Activated T-cell treated with anti-CD3 and anti-CD28 coated beads, Interleukin-2, amount 50 U/mL, for 4 hours (primary cell): ENCODE data around the gene SF3B6. TPM values are rescaled to one million over a fixed set of nuclear protein-coding genes. Genes with fewer than 3 reads are reported as not detected.
"Not testable (repeated sequence)": the region's sequence is repeated elsewhere in the genome, so short reads cannot be mapped to it uniquely, and the experiment has no call there.

Experiments
- ATAC-seq, 2 donors: fragments of 200-7000 bp; cut with Tn5 transposase; one replicate each; pipeline ENCODE4 v1.10.0; 2021
- DNase-seq: peaks from one replicate; pipeline ENCODE4 v3.0.0-alpha.2; 2020
- H3K27me3 Mint-ChIP-seq: one replicate; pipeline ENCODE4 v1.8.0; 2021; ENCODE audit warnings: low read depth, mixed read lengths
- H3K36me3 Mint-ChIP-seq: one replicate; pipeline ENCODE4 v1.8.0; 2022; ENCODE audit warnings: mixed read lengths; ENCODE audit not compliant: insufficient read depth
- H3K4me1 Mint-ChIP-seq: one replicate; pipeline ENCODE4 v1.8.0; 2021; ENCODE audit warnings: low read depth, mixed read lengths
- H3K4me3 Mint-ChIP-seq: one replicate; pipeline ENCODE4 v1.8.0; 2021; ENCODE audit warnings: mild to moderate bottlenecking, moderate library complexity, mixed read lengths
- H3K9me3 Mint-ChIP-seq: one replicate; pipeline ENCODE4 v1.8.0; 2021; ENCODE audit warnings: mixed read lengths
- total RNA-seq, 3 donors: library from RNA; stranded (reverse); gene quantifications; one replicate each; pipeline ENCODE4 v1.2.1, GENCODE V29; 2021

SF3B6 gene
- total RNA-seq, 3 donors from 2014 or later = 146 to 159 (median 147) TPM

- Mint-ChIP-seq H3K36me3 (peaks cover 6% of the 10 kb centered on the region), H3K4me3 (no peak overlapping the region), H3K9me3 (peaks cover 39% of the 10 kb centered on the region), H3K27me3 (no peaks in the 10 kb centered on the region), H3K4me1 (no peaks in the 10 kb centered on the region)
- ATAC-seq = no peak
- no peak for DNase-seq
These were observed 29.7 kb upstream of the SF3B6 start for GRCh38 chr2:24105816-24106215.

DNA sequence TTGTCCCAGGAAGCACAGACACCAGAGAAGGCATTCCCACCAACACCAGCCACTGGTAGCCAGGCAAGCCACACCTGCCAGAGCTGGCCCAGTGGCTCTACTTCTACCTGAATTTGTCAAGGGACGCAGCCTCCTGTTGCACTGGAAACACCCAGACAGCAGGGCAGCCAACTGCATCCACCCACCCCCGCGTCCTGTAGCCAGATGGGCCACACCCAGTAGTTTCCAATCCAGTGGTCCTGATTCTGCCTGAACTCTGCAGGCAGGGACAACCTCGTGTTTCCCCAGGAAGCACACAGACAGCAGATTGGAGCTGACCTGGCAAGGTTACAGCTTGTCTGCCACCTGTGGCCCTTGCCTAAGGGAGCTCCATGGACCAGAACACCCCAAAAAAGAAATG, 28.8 kb upstream of the SF3B6 start:
- Mint-ChIP-seq H3K4me3 (no peak overlapping the region), H3K4me1 (no peaks in the 10 kb centered on the region), H3K27me3 (no peaks in the 10 kb centered on the region), H3K9me3 (peaks cover 38% of the 10 kb centered on the region), H3K36me3 (peaks cover 9% of the 10 kb centered on the region)
- DNase-seq = no peak
- no peak for ATAC-seq

DNA sequence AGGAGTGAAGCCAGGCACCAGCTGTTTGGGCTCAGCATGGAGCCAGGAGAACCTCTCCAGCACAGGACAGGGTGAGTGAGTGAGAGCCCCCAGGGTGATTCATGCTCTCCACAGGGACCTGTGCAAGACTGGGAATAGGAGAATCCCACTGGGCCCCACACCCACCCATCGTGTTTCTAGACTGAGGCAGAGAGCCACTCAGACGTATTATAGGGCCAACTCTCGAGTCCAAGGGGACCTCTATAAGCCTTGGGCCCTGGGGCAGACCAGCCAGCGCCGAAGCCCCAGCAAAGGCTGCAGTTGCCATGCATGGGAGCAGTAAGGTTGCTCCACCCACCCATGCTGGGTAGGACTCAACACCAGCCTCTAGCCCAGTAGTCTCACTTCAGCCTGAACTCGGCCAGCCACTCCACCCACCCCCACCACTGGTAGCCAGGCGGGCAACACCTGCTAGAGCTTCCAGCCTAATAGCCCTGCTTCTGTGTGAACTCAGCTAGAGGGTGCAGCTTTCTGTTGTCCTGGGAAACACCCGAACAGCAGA, 28.1 kb upstream of the SF3B6 start:
- DNase-seq = no peak
- Mint-ChIP-seq H3K36me3 (peaks cover 11% of the 10 kb centered on the region), H3K4me1 (no peaks in the 10 kb centered on the region), H3K9me3 (peaks cover 31% of the 10 kb centered on the region), H3K4me3 (no peak overlapping the region), H3K27me3 (no peaks in the 10 kb centered on the region)
- no peak for ATAC-seq

GRCh38 chr2:24102677-24103076, 26.6 kb upstream of the SF3B6 start:
- H3K4me1 Mint-ChIP-seq = no peaks in the 10 kb centered on the region
- H3K9me3 Mint-ChIP-seq = peaks cover 20% of the 10 kb centered on the region
- ATAC-seq (no peak), DNase-seq (no peak)
- no peaks in the 10 kb centered on the region for H3K27me3 Mint-ChIP-seq
- peaks cover 17% of the 10 kb centered on the region for H3K36me3 Mint-ChIP-seq
- no peak overlapping the region for H3K4me3 Mint-ChIP-seq

DNA sequence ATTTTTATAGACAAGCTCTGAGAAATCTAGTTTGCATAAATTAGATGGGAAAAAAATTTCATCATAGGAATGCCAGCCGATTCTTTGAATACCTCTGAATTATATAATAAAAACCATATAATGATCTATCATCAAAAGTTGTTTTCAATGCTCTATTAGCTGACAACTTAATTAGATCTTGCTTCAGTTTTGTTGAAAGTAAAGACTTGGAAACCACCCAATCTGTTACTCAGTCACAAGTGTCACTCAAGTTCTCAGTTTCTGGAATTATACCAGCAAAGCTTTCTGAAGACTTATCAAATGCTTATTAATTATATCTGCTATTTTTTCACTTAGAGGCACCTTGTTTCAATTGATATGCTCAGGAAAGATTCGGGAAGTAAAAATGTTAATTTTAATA, 25.9 kb upstream of the SF3B6 start:
- Mint-ChIP-seq H3K27me3 (no peaks in the 10 kb centered on the region), H3K36me3 (peaks cover 17% of the 10 kb centered on the region), H3K4me3 (no peak overlapping the region), H3K9me3 (peaks cover 14% of the 10 kb centered on the region), H3K4me1 (no peaks in the 10 kb centered on the region)
- ATAC-seq (no peak), DNase-seq (no peak)

- not testable (repeated sequence) for H3K9me3 Mint-ChIP-seq, DNase-seq, H3K4me3 Mint-ChIP-seq, H3K4me1 Mint-ChIP-seq, ATAC-seq, H3K27me3 Mint-ChIP-seq
- peaks cover 24% of the 10 kb centered on the region for H3K36me3 Mint-ChIP-seq
These were observed 24.6 kb upstream of the SF3B6 start for GRCh38 chr2:24100732-24101131.

DNA sequence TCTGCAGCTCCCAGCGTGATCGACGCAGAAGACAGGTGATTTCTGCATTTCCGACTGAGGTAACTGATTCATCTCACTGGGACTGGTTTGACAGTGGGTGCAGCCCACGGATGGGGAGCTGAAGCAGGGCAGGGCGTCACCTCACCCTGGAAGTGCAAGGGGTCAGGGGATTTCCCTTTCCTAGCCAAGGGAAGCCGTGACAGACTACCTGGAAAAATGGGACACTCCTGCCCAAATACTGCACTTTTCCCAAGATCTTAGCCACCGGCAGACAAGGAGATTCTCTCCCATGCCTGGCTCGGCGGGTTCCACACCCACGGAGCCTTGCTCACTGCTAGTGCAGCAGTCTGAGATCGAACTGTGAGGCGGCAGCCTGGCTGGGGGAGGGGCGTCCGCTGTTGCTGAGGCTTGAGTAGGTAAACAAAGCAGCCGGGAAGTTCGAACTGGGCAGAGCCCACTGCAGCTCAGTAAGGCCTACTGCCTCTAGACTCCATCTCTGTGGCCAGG, 19.1 kb upstream of the SF3B6 start:
- not testable (repeated sequence) for H3K27me3 Mint-ChIP-seq, ATAC-seq, H3K9me3 Mint-ChIP-seq, H3K4me1 Mint-ChIP-seq, DNase-seq, H3K4me3 Mint-ChIP-seq
- peaks cover 18% of the 10 kb centered on the region for H3K36me3 Mint-ChIP-seq

GRCh38 chr2:24093270-24093669, 17.1 kb upstream of the SF3B6 start:
- not testable (repeated sequence) for DNase-seq, H3K4me3 Mint-ChIP-seq, ATAC-seq, H3K9me3 Mint-ChIP-seq, H3K27me3 Mint-ChIP-seq, H3K4me1 Mint-ChIP-seq
- H3K36me3 Mint-ChIP-seq = peaks cover 15% of the 10 kb centered on the region

GRCh38 chr2:24088821-24089359, 12.8 kb upstream of the SF3B6 start:
- Mint-ChIP-seq H3K9me3 (no peaks in the 10 kb centered on the region), H3K4me1 (peaks cover 10% of the 10 kb centered on the region), H3K36me3 (peaks cover 3% of the 10 kb centered on the region), H3K27me3 (no peaks in the 10 kb centered on the region), H3K4me3 (no peak overlapping the region)
- ATAC-seq (no peak), DNase-seq (no peak)

DNA sequence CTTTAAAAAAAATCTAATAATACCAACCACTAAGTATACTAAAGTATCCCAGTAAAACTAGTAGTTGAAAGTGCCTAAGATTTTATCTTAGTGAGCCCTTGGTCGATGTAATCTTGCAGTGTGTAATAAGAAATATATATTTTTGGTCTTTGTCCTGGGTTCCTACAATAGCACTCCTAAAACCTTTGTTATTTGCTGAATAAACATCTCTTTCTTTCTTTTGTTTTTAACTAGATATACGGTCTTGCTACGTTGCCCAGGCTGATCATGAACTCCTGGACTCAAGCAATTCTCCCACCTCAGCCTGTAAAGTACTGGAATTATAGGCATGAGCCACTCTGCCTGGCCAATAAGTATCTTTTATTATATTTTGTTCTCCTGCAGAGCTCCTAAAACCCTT, 10.9 kb upstream of the SF3B6 start:
- peaks cover 14% of the 10 kb centered on the region for H3K4me1 Mint-ChIP-seq
- no peak overlapping the region for H3K4me3 Mint-ChIP-seq
- no peaks in the 10 kb centered on the region for H3K9me3 Mint-ChIP-seq
- H3K36me3 Mint-ChIP-seq = peaks cover 2% of the 10 kb centered on the region
- DNase-seq = no peak
- ATAC-seq = no peak
- no peaks in the 10 kb centered on the region for H3K27me3 Mint-ChIP-seq

- DNase-seq (no peak), ATAC-seq (no peak)
- Mint-ChIP-seq H3K4me1 (peaks cover 14% of the 10 kb centered on the region), H3K27me3 (no peaks in the 10 kb centered on the region), H3K4me3 (peak overlapping the region; percentile 35), H3K9me3 (no peaks in the 10 kb centered on the region), H3K36me3 (peaks cover 2% of the 10 kb centered on the region)
These were observed 10.1 kb upstream of the SF3B6 start for GRCh38 chr2:24086241-24086640.

DNA sequence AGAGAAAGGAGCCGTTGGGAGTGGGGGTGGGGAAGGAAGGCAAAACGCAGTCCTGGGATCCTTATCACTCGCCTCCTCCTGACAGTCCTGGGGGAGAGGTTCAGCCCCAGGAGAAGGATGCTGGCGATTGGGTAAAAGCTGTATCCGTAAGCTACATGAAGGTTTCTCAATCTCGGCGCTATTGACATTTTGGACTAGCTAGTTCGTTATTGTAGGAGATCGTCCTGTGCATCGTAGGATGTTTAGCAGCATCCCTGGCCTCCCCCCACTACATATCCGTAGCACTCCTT, 9.0 kb upstream of the SF3B6 start:
- H3K27me3 Mint-ChIP-seq = no peaks in the 10 kb centered on the region
- peak overlapping the region; percentile 83 for H3K4me3 Mint-ChIP-seq
- peaks cover 14% of the 10 kb centered on the region for H3K4me1 Mint-ChIP-seq
- ATAC-seq (no peak), DNase-seq (no peak)
- H3K9me3 Mint-ChIP-seq = no peaks in the 10 kb centered on the region
- peaks cover 2% of the 10 kb centered on the region for H3K36me3 Mint-ChIP-seq

DNA sequence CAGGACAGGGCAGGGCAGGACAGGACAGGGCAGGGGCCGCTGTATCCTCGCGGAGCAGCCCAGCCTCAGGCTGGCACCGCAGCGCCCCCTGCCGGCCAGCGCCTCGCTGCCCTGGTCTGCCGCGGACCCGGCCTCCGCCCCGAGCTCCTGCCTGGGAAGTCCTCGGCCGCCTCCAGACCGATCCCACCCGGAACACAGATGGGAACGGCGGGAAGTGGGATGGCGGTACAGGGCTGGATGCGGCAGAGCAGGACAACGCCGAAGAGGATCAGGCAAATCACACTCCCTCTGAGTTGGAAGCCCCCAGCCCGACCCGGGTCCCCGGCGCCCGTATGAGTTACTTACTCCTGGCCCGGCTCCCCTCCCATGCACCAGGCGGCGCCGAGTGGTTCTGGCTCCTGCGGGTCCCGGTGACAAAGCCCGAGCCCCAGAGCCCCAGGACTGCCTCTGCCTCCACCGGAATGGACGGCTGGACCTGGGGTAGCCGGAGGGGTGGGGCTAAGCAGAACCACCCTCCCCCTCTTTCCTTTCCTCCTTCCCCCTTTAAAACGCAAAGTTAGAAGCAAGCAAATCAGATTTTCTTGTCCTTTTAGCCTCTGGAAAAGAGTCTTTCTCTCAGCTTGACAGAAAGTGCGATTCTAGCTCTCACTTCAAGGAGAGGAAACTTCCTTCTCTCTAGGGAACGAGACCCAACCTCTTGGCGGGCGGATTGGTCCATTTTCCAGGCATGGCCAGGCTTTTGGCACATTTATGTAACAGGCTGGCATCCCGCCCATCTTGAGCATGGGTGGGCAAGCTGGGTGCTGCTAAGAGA, 8.5 kb upstream of the SF3B6 start, which contains the start of gene TP53I3:
Gene TP53I3, minus strand, starts transcription at position 449 of the 814 bp plus-strand sequence. CDS start 508 bp downstream, outside the sequence.
- Mint-ChIP-seq H3K4me3 (peak within 1 kb of the TSS; percentile 83), H3K9me3 (no peaks in the 10 kb centered on the region), H3K27me3 (no peaks in the 10 kb centered on the region), H3K36me3 (peaks cover 2% of the 10 kb centered on the region), H3K4me1 (peaks cover 14% of the 10 kb centered on the region)
- peak; percentile 81 for DNase-seq
- peak; percentile 98 for ATAC-seq

GRCh38 chr2:24083567-24084385, 7.7 kb upstream of the SF3B6 start:
- H3K9me3 Mint-ChIP-seq = no peaks in the 10 kb centered on the region
- DNase-seq (peak; percentile 31), ATAC-seq (peak; percentile 60 to 69)
- peaks cover 14% of the 10 kb centered on the region for H3K4me1 Mint-ChIP-seq
- peaks cover 2% of the 10 kb centered on the region for H3K36me3 Mint-ChIP-seq
- H3K4me3 Mint-ChIP-seq = peak overlapping the region; percentile 83
- no peaks in the 10 kb centered on the region for H3K27me3 Mint-ChIP-seq
